Fibroblast of skin of abdomen (primary cell): Measurements from ENCODE around the gene GRXCR2. TPM values are rescaled to one million over a fixed set of nuclear protein-coding genes. Genes with fewer than 3 reads are reported as not detected.
"Not testable (repeated sequence)": the region's sequence is repeated elsewhere in the genome, so short reads cannot be mapped to it uniquely, and the experiment has no call there.

Experiments used
- DNase-seq: peaks from one replicate; pipeline ENCODE4 v3.0.0-alpha.2; 2013
- polyA plus RNA-seq, 2 experiments: library from polyadenylated mRNA; unstranded; fragments of 120-200 nt; gene quantifications; one replicate each; pipeline ENCODE4 v1.2.1, GENCODE V29; 2013; ENCODE audit not compliant: insufficient read length in 2 of 2

The GRXCR2 gene
- not detected for polyA plus RNA-seq (2013, experiment 1 of 2; ENCODE audit: insufficient read length)
- polyA plus RNA-seq (2013, experiment 2 of 2; ENCODE audit: insufficient read length): not detected

- no peak for DNase-seq
Measured at GRCh38 chr5:145872914-145873313, at the start of gene GRXCR2. Gene GRXCR2 (minus strand): TSS chr5:145873014. CDS start chr5:145872968, 46 bp downstream.

GRCh38 chr5:145922059-145922458, 49.2 kb upstream of the GRXCR2 start:
- DNase-seq: no peak

GRCh38 chr5:145921211-145921610, 48.4 kb upstream of the GRXCR2 start:
- no peak for DNase-seq

GRCh38 chr5:145920542-145921210, 47.9 kb upstream of the GRXCR2 start:
- DNase-seq: no peak

- no peak for DNase-seq
Measured at GRCh38 chr5:145919413-145919812, 46.6 kb upstream of the GRXCR2 start.

- DNase-seq: no peak
Measured at GRCh38 chr5:145918397-145918796, 45.6 kb upstream of the GRXCR2 start.

- no peak for DNase-seq
Measured at GRCh38 chr5:145917288-145917687, 44.5 kb upstream of the GRXCR2 start.

- DNase-seq: no peak
Measured at GRCh38 chr5:145915970-145916638, 43.3 kb upstream of the GRXCR2 start.

GRCh38 chr5:145913701-145914100, 40.9 kb upstream of the GRXCR2 start:
- DNase-seq: no peak

- no peak for DNase-seq
Measured at GRCh38 chr5:145912594-145912993, 39.8 kb upstream of the GRXCR2 start.

- no peak for DNase-seq
Measured at GRCh38 chr5:145912019-145912418, 39.2 kb upstream of the GRXCR2 start.

GRCh38 chr5:145911164-145911563, 38.4 kb upstream of the GRXCR2 start:
- no peak for DNase-seq

GRCh38 chr5:145908206-145908960, 35.6 kb upstream of the GRXCR2 start:
- DNase-seq: no peak

- DNase-seq: peak; percentile 43
Measured at GRCh38 chr5:145906401-145906800, 33.6 kb upstream of the GRXCR2 start.

GRCh38 chr5:145904743-145905142, 31.9 kb upstream of the GRXCR2 start:
- DNase-seq: no peak

- peak; percentile 69 for DNase-seq
Measured at GRCh38 chr5:145903867-145904266, 31.1 kb upstream of the GRXCR2 start.

GRCh38 chr5:145903113-145903512, 30.3 kb upstream of the GRXCR2 start:
- no peak for DNase-seq

- peak; percentile 36 for DNase-seq
Measured at GRCh38 chr5:145902421-145902820, 29.6 kb upstream of the GRXCR2 start.

GRCh38 chr5:145898171-145898570, 25.4 kb upstream of the GRXCR2 start:
- no peak for DNase-seq

GRCh38 chr5:145891378-145891777, 18.6 kb upstream of the GRXCR2 start:
- not testable (repeated sequence) for DNase-seq

GRCh38 chr5:145889611-145890010, 16.8 kb upstream of the GRXCR2 start:
- DNase-seq: no peak

- peak; percentile 57 for DNase-seq
Measured at GRCh38 chr5:145887976-145888574, 15.3 kb upstream of the GRXCR2 start.

GRCh38 chr5:145887217-145887616, 14.4 kb upstream of the GRXCR2 start:
- DNase-seq: no peak
